GM19372 (cell line): Measurements from ENCODE around the gene SRGAP2B.
"Not testable (repeated sequence)": the region's sequence is repeated elsewhere in the genome, so short reads cannot be mapped to it uniquely, and the experiment has no call there.

Experiments used
- ATAC-seq: cut with Tn5 transposase; IDR thresholded peaks from one replicate; pipeline ENCODE4 v1.9.1; 2021; ENCODE audit warnings: mild to moderate bottlenecking, low read depth, moderate library complexity; ENCODE audit not compliant: unreplicated experiment

Gene SRGAP2B

GRCh38 chr1:145000743-145001326, 94.3 kb downstream of the SRGAP2B start:
- not testable (repeated sequence) for ATAC-seq

DNA sequence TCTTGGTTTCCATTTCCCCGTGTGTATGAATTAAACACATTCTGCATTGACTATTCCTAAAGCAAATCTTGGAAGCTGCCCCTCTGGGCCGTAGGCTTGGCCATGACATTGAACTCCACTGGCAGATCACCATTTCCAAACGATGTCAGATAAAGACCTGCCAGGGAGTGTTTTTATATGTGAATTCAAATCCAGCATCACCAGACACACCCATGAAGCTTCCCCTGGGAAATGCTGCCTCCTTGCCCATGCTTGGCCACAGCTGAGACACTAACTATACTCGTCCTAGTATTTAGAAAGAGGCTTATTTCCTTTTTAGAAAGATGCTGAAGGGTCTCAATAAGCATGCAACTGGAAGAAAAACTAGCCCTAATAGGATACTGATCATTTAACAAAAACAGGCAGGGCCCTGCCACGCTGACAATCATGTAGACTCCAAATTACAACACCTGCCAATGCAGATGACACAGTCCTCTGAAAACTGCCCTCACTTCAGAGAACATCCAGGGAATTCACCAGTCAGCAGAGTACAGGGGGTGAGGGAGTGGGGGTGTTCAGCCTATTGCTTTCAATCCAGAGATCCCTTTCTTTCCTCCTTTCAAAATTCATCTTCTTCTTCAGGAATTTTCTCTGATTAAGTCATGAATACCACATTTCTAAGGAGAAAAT, 94.9 kb downstream of the SRGAP2B start:
- not testable (repeated sequence) for ATAC-seq

DNA sequence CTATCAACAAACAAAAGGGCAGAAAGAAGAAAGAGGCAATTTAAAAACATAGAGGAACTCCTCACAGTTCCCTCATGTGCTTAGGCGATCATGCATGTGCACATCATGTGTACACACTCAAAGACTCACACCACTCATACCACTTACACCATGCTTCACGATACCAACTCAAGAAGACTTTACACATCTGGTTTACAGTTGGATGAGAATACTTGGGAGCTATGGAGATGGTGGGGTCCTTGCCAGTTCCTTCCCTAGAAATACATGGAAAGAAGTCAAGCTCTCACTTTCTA, 96.2 kb downstream of the SRGAP2B start:
- not testable (repeated sequence) for ATAC-seq

DNA sequence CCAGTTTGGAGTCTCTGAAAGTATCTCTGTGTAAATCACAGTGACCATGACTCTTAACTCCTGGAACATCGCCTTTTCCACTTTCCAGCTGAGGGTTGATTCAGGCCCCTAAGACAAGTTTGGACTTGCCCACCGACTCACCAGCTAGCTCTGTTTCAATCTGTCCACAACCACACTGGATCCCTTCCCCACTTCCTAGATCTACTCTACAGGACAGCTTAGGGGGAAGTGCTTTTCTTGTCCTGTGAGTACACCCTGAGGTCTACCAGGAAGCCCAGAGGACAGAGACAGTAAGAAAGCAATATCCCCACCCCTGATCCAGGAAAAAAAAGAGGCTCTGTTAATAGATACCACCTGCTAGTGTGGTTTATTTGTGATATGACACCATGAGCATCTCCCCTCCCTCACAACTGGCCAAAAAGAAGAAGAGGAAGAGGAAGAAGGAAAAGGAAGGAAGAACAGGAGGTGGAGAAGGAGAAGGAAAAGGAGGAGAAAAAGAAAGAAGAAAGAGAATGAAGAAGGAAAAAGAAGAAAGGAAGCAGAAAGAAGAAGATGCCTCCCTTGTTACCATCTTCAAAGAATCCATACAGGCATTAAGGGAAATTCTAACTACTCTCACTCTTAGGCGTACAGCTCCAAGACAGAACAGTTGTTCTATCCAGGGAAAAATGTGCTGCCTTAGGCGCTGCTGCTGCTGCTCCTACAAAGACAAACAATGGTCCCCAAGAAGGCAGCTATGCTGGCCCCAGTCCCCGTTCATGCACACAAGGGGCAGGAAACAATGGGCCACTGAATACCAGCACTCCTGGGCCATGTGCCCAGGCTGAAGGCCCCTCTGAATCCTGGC, 96.8 kb downstream of the SRGAP2B start:
- not testable (repeated sequence) for ATAC-seq

GRCh38 chr1:144995833-144996410, 99.2 kb downstream of the SRGAP2B start:
- ATAC-seq = not testable (repeated sequence)

DNA sequence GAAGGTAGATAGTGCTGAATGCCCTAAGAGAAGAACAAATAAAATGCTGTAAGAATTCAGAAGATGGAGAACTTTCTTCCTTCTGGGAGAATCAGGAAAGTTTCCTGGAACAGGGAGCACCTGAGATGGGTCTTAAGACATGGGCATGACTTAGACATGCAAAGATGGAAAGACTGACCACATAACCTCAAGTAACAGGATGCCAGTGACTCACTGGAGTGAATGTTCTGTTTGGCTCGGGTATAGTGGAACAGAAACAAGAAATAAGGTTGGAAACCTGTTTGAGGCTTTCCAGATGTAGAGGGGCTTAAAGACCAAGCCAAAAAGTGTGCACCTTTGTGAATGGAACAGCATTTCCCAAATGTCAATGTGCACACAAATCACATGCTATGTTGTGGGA, 102.2 kb downstream of the SRGAP2B start:
- ATAC-seq = not testable (repeated sequence)

GRCh38 chr1:144990611-144991010, 104.5 kb downstream of the SRGAP2B start:
- not testable (repeated sequence) for ATAC-seq

GRCh38 chr1:144987131-144987530, 108.0 kb downstream of the SRGAP2B start:
- not testable (repeated sequence) for ATAC-seq

GRCh38 chr1:144986171-144986860, 108.8 kb downstream of the SRGAP2B start:
- ATAC-seq = not testable (repeated sequence)

DNA sequence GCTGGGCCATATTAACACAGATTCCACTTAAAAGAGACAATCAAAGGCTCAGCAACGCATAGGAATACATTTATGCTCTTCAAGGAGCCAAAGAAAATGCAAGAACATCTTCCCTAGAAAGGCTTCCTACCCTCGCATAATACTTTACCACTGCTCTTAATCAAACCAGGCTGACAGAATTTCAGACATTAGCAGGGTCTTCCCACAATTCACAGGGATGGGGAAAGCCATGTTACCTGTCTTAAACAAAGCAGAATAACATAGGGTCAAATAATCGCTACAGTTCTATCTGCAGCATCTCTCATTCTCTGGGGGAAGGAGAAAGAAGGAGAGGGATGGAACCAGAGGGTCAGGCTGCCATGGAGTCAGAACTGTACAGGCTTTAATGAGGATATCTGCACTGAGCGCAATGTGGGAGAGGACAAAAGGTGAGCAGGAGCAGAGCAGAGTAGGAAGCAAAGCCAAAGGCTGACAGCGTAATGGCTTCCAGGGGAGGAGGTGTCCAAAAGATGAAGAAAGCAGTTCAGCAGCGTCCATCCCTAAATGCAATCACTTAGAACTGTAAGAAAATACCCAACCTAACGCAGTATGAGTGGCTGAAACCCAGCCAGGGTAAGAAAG, 109.5 kb downstream of the SRGAP2B start:
- ATAC-seq = not testable (repeated sequence)

DNA sequence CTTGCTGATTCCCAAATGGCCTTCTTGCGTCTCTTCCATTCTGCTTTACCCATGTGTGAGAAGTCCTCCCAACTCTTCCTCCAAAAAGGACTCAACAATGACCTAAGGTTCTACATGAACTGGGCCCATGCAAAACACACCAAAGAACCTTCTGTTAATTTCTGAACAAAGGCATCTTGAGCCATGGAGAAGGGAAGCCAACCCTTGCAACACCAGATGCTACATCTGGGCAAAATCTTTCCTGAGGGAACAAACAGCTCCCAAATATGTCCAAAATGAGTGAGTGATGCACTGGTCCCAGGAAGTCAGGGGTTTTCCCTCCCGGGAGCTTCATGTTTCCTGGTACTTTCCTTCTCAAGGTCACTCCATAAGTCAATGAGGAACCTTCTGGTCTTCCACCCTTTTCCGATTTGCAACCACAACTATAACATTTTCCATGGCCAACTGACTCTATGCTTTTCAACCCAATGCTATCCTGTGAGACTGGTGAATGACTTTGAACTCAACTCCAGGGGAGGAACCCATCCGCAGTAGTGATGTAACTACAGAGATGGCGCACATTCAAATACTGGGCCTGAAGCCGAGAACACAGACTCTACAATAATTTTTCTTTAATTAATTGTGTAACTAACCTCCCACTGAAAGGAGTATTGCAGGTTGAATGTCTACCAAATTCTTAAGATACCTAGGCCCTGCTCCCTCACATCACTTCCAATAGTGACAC, 112.2 kb downstream of the SRGAP2B start:
- not testable (repeated sequence) for ATAC-seq

GRCh38 chr1:144981157-144981556, 114.0 kb downstream of the SRGAP2B start:
- not testable (repeated sequence) for ATAC-seq

DNA sequence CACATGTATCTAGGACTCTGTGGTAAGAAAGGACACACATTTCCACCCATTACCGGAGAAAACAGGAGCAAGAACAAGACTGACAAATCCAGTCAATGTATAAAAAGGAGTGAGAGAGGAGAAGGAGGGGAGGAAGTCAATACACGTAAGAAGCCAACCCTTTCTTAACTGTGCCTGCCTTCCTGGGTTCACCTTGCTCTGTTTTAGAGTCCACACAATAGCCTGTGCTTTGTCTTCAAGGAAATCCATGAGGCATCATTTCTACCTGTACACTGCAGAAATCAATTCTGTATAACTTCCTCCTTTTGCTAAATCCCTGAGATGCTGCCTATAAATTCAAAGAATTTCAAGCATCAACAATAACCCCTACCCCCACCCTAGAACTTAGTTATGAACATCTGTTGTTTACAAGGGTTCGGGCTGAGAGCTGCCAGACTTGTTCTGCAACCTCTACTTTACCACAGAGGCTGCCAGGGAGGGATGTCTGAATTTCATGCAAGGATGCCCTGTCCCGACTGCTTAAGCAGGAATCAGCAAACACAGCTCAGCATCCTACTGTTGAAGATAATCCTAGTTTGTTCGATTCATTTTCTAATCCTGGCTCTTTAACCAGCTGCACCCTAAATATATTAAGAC, 115.0 kb downstream of the SRGAP2B start:
- not testable (repeated sequence) for ATAC-seq

DNA sequence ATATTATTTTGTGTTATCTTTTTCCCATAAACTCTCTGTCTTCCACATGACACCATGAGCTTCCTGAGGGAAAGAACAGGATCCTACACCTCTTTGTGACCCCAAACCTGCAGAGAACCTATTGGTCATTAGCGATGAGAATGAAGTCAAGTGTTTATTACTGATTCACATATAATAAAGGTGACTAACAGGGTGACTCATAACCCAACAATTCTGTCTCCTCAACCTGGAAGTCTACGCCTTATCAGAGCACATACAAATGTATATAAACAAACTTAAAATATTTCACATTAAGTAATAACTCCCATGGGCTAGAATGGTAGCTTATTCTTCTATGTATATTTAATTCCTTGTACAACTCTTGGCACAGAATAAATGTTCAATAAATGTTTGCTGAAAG, 117.3 kb downstream of the SRGAP2B start:
- ATAC-seq = not testable (repeated sequence)

DNA sequence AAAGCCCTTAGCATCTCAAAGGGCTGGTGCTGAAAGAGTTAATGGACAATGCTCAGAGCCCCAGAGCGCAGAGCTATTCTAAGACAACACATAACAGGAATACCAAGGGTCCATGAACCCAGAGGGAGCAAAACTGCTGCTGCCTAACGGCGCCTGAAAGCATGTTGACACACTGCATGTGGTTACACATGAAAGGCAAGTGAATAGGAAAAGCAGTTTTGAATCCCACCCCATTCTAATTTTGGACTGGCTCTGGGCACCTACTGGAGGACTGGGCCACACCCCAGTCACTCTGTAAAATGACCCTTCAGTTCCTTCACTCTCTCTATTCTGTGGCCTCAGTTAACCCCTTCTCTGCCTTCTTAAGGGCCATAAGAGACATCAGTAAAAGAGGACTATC, 123.2 kb downstream of the SRGAP2B start:
- ATAC-seq = not testable (repeated sequence)

GRCh38 chr1:144966488-144966887, 128.6 kb downstream of the SRGAP2B start:
- not testable (repeated sequence) for ATAC-seq

DNA sequence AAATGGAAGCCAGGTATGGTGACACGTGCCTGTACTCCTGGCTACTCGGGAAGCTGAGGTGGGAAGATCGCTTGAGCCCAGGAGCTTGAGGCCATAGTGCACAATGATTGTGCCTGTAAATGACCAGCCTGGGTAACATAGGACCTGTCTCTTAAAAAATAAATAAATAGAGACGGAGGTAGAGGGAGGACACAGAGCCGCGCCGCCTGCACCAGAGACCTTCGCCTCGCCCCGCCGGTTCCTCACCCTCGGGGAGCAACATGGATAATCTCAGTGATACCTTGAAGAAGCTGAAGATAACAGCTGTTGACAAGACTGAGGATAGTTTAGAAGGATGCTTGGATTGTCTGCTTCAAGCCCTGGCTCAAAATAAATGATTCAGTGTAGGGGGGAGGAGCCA, 130.4 kb downstream of the SRGAP2B start:
- not testable (repeated sequence) for ATAC-seq

- not testable (repeated sequence) for ATAC-seq
Observed at GRCh38 chr1:144964186-144964585, 130.9 kb downstream of the SRGAP2B start.

DNA sequence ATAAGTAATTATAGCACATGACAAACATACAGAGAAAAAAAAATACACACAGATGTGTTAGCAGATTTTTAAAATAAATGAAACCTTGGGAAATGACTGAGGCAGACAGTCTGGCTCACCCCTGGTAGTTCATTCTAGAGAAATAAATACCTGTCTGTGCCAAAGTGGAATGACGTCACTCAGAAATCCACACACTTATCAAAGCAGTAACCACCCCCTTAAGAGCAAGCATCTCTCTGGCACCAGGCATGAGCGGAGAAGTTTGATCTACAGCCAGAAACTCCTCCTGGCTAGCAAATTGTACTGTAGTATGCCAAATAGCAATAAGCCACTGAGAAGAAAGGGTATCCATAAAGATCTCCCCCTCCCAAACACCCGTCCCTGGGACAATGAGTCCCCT, 131.6 kb downstream of the SRGAP2B start:
- ATAC-seq = not testable (repeated sequence)
